Mucosa of rectum (tissue), 2 donors: ENCODE measurements around the gene IL16.
"Not testable (repeated sequence)": the region's sequence is repeated elsewhere in the genome, so short reads cannot be mapped to it uniquely, and the experiment has no call there.

Experiments used
- H3K27ac ChIP-seq, 2 donors: one replicate each; pipeline ENCODE4 v1.7.0; 2013; ENCODE audit warnings: inconsistent platforms in 2 of 2, low read depth in 2 of 2, low read length in 2 of 2
- H3K27me3 ChIP-seq, 2 donors: one replicate each; pipeline ENCODE4 v1.7.0; 2013; ENCODE audit warnings: low read length in 2 of 2; ENCODE audit not compliant: control insufficient read depth in 2 of 2, insufficient read depth in 2 of 2
- H3K36me3 ChIP-seq, 2 donors: one replicate each; pipeline ENCODE4 v1.7.0; 2013; ENCODE audit warnings: low read length in 2 of 2; ENCODE audit not compliant: control insufficient read depth in 2 of 2, insufficient read depth in 2 of 2
- H3K4me1 ChIP-seq, 2 donors: one replicate each; pipeline ENCODE4 v1.7.0; 2013; ENCODE audit warnings: low read length in 2 of 2, mild to moderate bottlenecking in 1 of 2; ENCODE audit not compliant: control insufficient read depth in 2 of 2, insufficient read depth in 2 of 2
- H3K4me3 ChIP-seq, 2 donors: one replicate each; pipeline ENCODE4 v1.7.0; 2013; ENCODE audit warnings: low read length in 2 of 2
- H3K9ac ChIP-seq, 2 donors: one replicate each; pipeline ENCODE4 v1.7.0; 2013; ENCODE audit warnings: low read length in 2 of 2, low read depth in 1 of 2, mild to moderate bottlenecking in 1 of 2
- H3K9me3 ChIP-seq, 2 donors: one replicate each; pipeline ENCODE4 v1.7.0; 2013; ENCODE audit warnings: low read length in 2 of 2; ENCODE audit not compliant: control insufficient read depth in 2 of 2
- donor health status: healthy.
- donor health status: Normal muscosa, but diverticular disease.

Gene IL16

GRCh38 chr15:81339321-81339720, 142.6 kb downstream of the IL16 start:
- no peak overlapping the region for H3K27ac ChIP-seq
- no peaks in the 10 kb centered on the region for H3K27me3 ChIP-seq
- H3K9me3 ChIP-seq, result no peaks in the 10 kb centered on the region
- H3K9ac ChIP-seq, result no peak overlapping the region
- H3K4me3 ChIP-seq, result no peak overlapping the region
- H3K36me3 ChIP-seq, result no peaks in the 10 kb centered on the region
- H3K4me1 ChIP-seq, result no peaks in the 10 kb centered on the region

DNA sequence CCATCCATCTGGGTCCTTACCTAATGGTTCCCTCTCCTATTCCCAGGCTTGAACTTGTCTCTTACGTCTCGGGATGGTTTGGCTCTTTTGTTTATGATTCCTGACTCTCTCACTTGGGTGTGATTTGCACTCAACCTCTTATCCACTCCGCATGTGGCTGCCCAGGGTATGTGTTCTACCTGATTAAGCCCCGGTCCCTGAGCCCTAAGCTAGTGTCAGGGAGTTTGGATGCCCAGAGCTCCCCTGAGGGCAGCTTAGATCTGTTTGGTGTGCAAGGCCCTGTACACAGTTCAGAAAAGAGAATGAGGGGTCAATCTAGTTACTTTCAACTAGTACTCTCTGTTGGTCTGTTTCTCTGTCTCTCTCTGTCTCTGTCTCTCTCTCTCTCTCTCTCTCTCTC, 143.2 kb downstream of the IL16 start:
- no peak overlapping the region for H3K4me3 ChIP-seq
- H3K36me3 ChIP-seq, result no peaks in the 10 kb centered on the region
- no peak overlapping the region for H3K27ac ChIP-seq
- H3K9ac ChIP-seq, result no peak overlapping the region
- no peaks in the 10 kb centered on the region for H3K27me3 ChIP-seq
- no peaks in the 10 kb centered on the region for H3K4me1 ChIP-seq
- H3K9me3 ChIP-seq, result no peaks in the 10 kb centered on the region

GRCh38 chr15:81341351-81341750, 144.7 kb downstream of the IL16 start:
- Histone ChIP-seq H3K36me3 (no peaks in the 10 kb centered on the region), H3K27me3 (no peaks in the 10 kb centered on the region), H3K9me3 (no peaks in the 10 kb centered on the region), H3K27ac (no peak overlapping the region), H3K4me1 (no peaks in the 10 kb centered on the region), H3K4me3 (no peak overlapping the region), H3K9ac (no peak overlapping the region)

DNA sequence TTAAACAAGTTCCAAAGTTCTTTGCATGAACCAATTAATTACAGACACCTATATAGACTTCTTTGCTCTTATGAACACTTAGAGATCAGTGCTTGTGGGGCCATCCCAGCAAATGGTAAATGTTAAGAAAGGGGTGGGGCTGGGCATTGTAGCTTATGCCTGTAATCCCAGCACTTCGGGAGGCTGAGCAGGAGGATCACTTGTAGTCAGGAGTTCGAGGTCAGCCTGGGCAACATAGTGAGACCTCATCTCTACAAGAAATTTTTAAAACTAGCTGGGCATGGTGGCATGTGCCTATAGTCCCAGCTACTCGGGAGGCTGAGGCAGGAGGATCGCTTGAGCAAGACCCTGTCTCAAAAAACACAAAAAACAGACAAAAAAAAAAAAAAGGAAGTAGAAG, 146.7 kb downstream of the IL16 start:
- Histone ChIP-seq H3K4me1 (no peaks in the 10 kb centered on the region), H3K4me3 (no peak overlapping the region), H3K9me3 (no peaks in the 10 kb centered on the region), H3K9ac (no peak overlapping the region), H3K36me3 (no peaks in the 10 kb centered on the region), H3K27me3 (no peaks in the 10 kb centered on the region), H3K27ac (no peak overlapping the region)

DNA sequence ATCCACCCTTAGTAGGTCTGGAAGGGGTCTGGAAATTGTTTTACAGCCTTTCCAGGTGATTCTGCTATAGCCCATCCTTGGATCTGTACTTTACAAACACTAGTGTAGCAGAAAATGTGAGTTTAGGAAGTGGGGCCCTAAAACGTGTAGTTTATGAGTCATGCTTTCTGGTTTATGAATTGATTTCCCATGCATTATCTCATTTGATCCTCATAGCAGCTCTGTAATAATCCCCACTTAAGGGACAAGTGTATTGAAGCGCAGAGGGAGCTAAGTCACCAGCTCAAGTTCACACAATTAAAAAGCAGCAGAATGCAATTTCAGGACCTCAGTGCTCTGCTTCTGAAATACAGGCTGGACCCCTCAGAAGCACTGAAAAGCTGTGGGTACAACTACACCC, 149.9 kb downstream of the IL16 start:
- H3K4me3 ChIP-seq, result no peak overlapping the region
- H3K27ac ChIP-seq, result no peak overlapping the region
- H3K27me3 ChIP-seq, result no peaks in the 10 kb centered on the region
- H3K36me3 ChIP-seq, result no peaks in the 10 kb centered on the region
- H3K9ac ChIP-seq, result no peak overlapping the region
- H3K9me3 ChIP-seq, result no peaks in the 10 kb centered on the region
- H3K4me1 ChIP-seq, result no peaks in the 10 kb centered on the region

- no peak overlapping the region for H3K4me3 ChIP-seq
- H3K27me3 ChIP-seq, result no peaks in the 10 kb centered on the region
- no peaks in the 10 kb centered on the region for H3K9me3 ChIP-seq
- H3K36me3 ChIP-seq, result no peaks in the 10 kb centered on the region
- no peaks in the 10 kb centered on the region for H3K4me1 ChIP-seq
- no peak overlapping the region for H3K27ac ChIP-seq
- H3K9ac ChIP-seq, result no peak overlapping the region
These were observed 151.2 kb downstream of the IL16 start for GRCh38 chr15:81347910-81348309.

DNA sequence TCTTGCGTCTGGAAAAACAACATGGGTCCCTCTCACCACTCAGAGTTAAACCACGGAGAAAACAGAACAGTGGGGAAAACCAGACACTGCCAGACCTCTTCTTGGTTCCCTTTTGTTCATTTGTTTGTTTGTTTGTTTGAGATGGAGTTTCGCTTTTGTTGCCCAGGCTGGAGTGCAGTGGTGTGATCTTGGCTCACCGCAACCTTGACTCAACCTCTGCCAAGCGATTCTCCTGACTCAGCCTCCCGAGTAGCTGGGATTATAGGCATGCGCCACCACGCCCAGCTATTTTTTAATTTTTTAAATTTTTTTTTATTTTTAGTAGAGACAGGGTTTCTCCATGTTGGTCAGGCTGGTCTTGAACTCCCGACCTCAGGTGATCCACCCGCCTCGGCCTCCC, 152.0 kb downstream of the IL16 start:
- H3K27ac ChIP-seq, H3K9me3 ChIP-seq, H3K9ac ChIP-seq, H3K4me1 ChIP-seq, H3K27me3 ChIP-seq, H3K36me3 ChIP-seq, H3K4me3 ChIP-seq: not testable (repeated sequence)

DNA sequence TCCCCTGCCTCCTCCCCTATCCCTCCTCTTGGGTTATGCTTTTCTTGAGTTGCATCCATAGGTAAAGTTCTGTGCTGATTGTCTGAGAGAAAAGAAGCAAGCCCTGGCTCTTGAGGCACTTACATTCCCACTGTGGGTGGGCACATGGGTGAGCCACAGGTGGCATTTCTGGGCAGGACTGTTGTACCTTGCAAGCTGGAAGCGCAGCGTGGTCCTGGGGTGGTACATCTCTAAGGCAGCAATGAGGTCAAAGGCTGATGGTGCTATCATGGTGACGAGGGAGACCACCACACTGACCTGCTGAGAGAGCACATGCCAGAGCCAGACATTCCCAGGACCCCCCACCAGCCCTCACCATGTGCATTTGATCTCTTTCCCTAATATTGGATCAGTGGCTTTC, 152.6 kb downstream of the IL16 start:
- Histone ChIP-seq H3K9ac (no peak overlapping the region), H3K36me3 (no peaks in the 10 kb centered on the region), H3K9me3 (no peaks in the 10 kb centered on the region), H3K4me1 (no peaks in the 10 kb centered on the region), H3K27me3 (no peaks in the 10 kb centered on the region), H3K27ac (no peak overlapping the region), H3K4me3 (no peak overlapping the region)

GRCh38 chr15:81351651-81352050, 155.0 kb downstream of the IL16 start:
- no peaks in the 10 kb centered on the region for H3K27me3 ChIP-seq
- H3K27ac ChIP-seq, result no peak overlapping the region
- no peaks in the 10 kb centered on the region for H3K36me3 ChIP-seq
- no peak overlapping the region for H3K4me3 ChIP-seq
- H3K4me1 ChIP-seq, result no peaks in the 10 kb centered on the region
- H3K9me3 ChIP-seq, result no peaks in the 10 kb centered on the region
- no peak overlapping the region for H3K9ac ChIP-seq

GRCh38 chr15:81356252-81356651, 159.6 kb downstream of the IL16 start:
- Histone ChIP-seq H3K9me3 (no peaks in the 10 kb centered on the region), H3K4me3 (no peak overlapping the region), H3K9ac (no peak overlapping the region), H3K27ac (no peak overlapping the region), H3K27me3 (no peaks in the 10 kb centered on the region), H3K36me3 (no peaks in the 10 kb centered on the region), H3K4me1 (no peaks in the 10 kb centered on the region)

DNA sequence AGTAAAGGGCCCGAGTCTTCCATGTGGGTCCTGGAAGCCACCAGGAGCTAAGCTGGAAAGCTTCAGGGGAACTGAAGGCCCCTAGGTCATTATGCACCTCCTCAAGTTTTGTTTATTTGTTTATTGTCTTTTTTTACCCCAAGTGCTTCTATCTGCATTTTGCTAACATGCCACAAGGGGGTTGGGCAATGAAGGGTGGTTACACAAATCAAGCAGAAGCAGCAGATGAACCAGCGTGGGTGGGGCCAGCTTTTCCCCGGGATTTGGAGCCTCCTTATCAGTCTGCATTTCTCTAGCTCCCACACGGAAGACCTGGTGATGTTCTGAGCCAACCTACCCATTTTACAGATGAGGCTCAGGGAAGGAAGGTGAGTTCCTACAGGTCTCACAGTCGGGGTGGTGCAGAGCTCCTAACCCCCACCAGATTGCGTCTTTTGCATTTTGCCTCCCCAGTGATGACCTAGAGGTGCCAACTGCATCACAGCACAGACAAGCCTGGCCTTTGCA, 160.6 kb downstream of the IL16 start:
- H3K9me3 ChIP-seq, result no peaks in the 10 kb centered on the region
- H3K27ac ChIP-seq, result no peak overlapping the region

More for the DNA sequence above, 160.6 kb downstream of the IL16 start:
- no peak overlapping the region for H3K9ac ChIP-seq
- no peaks in the 10 kb centered on the region for H3K4me1 ChIP-seq
- H3K36me3 ChIP-seq, result no peaks in the 10 kb centered on the region
- no peaks in the 10 kb centered on the region for H3K27me3 ChIP-seq
- no peak overlapping the region for H3K4me3 ChIP-seq
